ENCODE measurements around the gene IL17RB. TPM values are rescaled to one million over a fixed set of nuclear protein-coding genes. Genes with fewer than 3 reads are reported as not detected.

IL17RB gene
- total and polyA plus RNA-seq, 2 of the 8 experiments (the other 6 are each of a cell fraction or from before 2014, with no cell fraction given) = 7.0 to 24.6 TPM

DNA sequence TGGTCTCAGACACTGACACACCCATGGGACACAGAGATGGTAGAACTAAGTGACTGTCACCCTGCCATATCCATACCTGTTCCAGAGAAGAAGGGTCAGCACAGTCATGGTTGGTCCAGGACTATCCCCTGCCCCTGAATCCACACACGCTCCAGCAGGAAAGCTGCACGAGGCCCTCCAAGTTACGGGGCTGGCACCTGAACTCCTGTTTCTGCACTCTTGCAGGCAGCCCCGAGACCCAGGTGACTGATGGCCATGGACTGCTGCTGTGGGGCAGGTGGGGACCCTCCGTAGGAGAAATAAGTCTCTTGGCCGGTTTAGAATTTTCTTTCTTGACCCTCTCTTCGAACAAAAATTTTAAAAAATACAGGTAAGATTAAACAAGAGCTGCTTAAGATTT is 30.7 kb upstream of the IL17RB start:
- Histone ChIP-seq H3K27me3 (replicated peaks in 1 of 4; ENCODE audit: control insufficient read depth in 3 of 4, extremely low read depth in 1 of 4, insufficient read depth in 3 of 4, low read length in 3 of 4) (no peaks in the 10 kb centered on the region), H3K27ac (ENCODE audit: low read depth, low read length) (no peak overlapping the region), H3K4me3 (ENCODE audit: extremely low read depth in 1 of 4, insufficient read depth in 2 of 4, low read depth in 3 of 4, low read length in 4 of 4) (no peak overlapping the region), H3K79me2 (ENCODE audit: control insufficient read depth in 1 of 2, insufficient read depth in 2 of 2, low read length in 2 of 2) (no peaks in the 10 kb centered on the region), H4K5ac (ENCODE audit: insufficient read length, low read depth, low read length) (no peak overlapping the region), H3K23ac (ENCODE audit: insufficient read length) (no peak overlapping the region), H3K9me3 (ENCODE audit: insufficient read depth in 2 of 2, low read depth in 1 of 2, low read length in 1 of 2) (no peaks in the 10 kb centered on the region), H3K9ac (replicated peaks in 1 of 4; ENCODE audit: extremely low read depth in 1 of 4, low read depth in 3 of 4, low read length in 3 of 4) (no peak overlapping the region), H4K91ac (replicated peaks; ENCODE audit: insufficient read length, low read length) (no peak overlapping the region), H4K8ac (ENCODE audit: extremely low read depth, insufficient read depth, low read length) (no peak overlapping the region), H3K79me1 (ENCODE audit: low read depth, low read length) (no peaks in the 10 kb centered on the region), H2BK12ac (ENCODE audit: low read depth, low read length) (no peak overlapping the region), H3K36me3 (ENCODE audit: control insufficient read depth in 2 of 4, insufficient read depth in 4 of 4, low read length in 3 of 4) (peaks cover 6 to 15% (median 14%) of the 10 kb centered on the region in 4 experiments; a peak in 6 of 8 replicates), H2BK15ac (ENCODE audit: low read length) (no peak overlapping the region), H3K4me2 (ENCODE audit: insufficient read depth in 1 of 2, low read depth in 2 of 2, low read length in 2 of 2) (no peak overlapping the region), H2AFZ (ENCODE audit: low read length) (no peak overlapping the region), H2BK120ac (replicated peaks; ENCODE audit: low read depth, low read length) (no peak overlapping the region), H2BK5ac (ENCODE audit: low read depth, low read length) (no peak overlapping the region), H3K4me1 (replicated peaks in 1 of 4; ENCODE audit: control insufficient read depth in 3 of 4, insufficient read depth in 4 of 4, low read length in 3 of 4) (no peaks in the 10 kb centered on the region; a peak in 1 of 7 replicates), H2BK20ac (ENCODE audit: low read length) (no peak overlapping the region), H3K18ac (ENCODE audit: extremely low read depth, low read length) (no peak overlapping the region), H3K56ac (replicated peaks; ENCODE audit: insufficient read length, low read depth, low read length) (no peak overlapping the region), H3K23me2 (ENCODE audit: low read depth, low read length) (no peaks in the 10 kb centered on the region), H3K4ac (replicated peaks; ENCODE audit: insufficient read length, low read depth, low read length) (no peak overlapping the region), H2AK5ac (ENCODE audit: low read depth, low read length) (no peak overlapping the region), H4K20me1 (replicated peaks in 1 of 2; ENCODE audit: control insufficient read depth in 1 of 2, insufficient read depth in 2 of 2, low read length in 2 of 2) (peaks cover 0 to 4% of the 10 kb centered on the region in 2 experiments), H3K14ac (ENCODE audit: insufficient read length) (no peak overlapping the region)
- TF ChIP-seq CHD1 (IDR thresholded peaks at IDR 0.05; ENCODE audit: low read depth, low read length) = no peak
- POLR2A ChIA-PET (ENCODE audit: partially characterized antibody) = no interaction called here
- no peak for FAIRE-seq
- 95% methylated on average over 7 of the region's 7 CpGs; no CpG with 5 or more reads in 1 of the 2 experiments for WGBS, 2 experiments (ENCODE audit: extremely low coverage in 1 of 2, insufficient coverage in 1 of 2, insufficient read length in 1 of 2, insufficient replicate concordance in 2 of 2, low coverage in 1 of 2, low lambda C conversion rate in 2 of 2, missing lambda C conversion rate in 1 of 2)
- CTCF ChIA-PET (ENCODE audit: partially characterized antibody) = interaction anchor here (0.8 to 1.4 kb wide), 3 partner anchors 9 to 202 kb away, joined by 3 to 4 read pairs (median 3); no protein-coding TSS in a partner anchor
- no peak for DNase-seq (ENCODE audit: low read depth in 1 of 2, low spot score in 2 of 2)
